ENCODE results near the gene LAMTOR1. TPM values are rescaled to one million over a fixed set of nuclear protein-coding genes. Genes with fewer than 3 reads are reported as not detected.

The LAMTOR1 gene
- total and polyA plus RNA-seq, 10 of the 15 experiments (the other 5 are each of a cell fraction or from before 2014, with no cell fraction given) = 58.8 to 141 (median 110) TPM

DNA sequence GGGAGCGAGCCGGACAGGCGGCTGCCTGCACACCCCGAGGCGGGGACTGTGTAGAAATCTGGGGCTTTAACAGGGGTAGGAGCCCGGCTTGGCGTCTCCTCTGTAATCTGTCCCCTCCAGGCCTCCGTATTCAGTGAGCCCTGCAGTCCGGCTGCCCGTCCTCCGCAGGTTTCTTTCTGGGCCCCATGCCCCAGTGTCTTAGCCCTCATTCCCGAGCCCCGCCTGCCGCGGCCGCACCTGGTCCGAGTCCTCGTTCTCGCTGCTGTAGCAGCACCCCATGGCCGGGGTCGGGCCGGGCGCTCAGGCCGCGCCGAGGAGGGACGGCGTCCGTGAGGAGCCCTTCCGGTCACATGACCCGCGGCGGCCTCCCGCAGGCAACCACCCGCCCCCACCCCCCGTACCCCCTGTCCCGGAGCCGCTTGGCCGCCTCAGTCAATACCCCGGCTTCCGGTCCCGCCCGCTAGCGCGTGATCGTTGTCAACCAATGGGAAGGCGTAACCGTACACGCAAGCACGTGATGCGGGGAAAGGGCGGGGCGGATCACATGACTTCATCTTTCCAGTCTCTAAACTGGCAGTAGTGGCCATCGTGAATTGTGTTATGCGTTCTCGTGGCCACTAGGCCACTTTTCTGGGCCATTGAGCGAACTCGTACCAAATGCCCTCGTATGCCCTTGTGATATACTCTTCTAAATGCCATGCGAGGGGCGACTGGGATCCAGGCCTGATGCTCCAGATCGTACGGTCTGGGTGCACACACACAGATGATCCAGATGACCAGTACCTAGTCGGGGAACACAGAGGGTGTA lies at the start of gene LAMTOR1 (continued):
- TF ChIP-seq, protein P1, sequence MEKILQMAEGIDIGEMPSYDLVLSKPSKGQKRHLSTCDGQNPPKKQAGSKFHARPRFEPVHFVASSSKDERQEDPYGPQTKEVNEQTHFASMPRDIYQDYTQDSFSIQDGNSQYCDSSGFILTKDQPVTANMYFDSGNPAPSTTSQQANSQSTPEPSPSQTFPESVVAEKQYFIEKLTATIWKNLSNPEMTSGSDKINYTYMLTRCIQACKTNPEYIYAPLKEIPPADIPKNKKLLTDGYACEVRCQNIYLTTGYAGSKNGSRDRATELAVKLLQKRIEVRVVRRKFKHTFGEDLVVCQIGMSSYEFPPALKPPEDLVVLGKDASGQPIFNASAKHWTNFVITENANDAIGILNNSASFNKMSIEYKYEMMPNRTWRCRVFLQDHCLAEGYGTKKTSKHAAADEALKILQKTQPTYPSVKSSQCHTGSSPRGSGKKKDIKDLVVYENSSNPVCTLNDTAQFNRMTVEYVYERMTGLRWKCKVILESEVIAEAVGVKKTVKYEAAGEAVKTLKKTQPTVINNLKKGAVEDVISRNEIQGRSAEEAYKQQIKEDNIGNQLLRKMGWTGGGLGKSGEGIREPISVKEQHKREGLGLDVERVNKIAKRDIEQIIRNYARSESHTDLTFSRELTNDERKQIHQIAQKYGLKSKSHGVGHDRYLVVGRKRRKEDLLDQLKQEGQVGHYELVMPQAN (conservative IDR thresholded peaks at IDR 0.05) = peak; percentile 80
- TF ChIP-seq, protein P2, sequence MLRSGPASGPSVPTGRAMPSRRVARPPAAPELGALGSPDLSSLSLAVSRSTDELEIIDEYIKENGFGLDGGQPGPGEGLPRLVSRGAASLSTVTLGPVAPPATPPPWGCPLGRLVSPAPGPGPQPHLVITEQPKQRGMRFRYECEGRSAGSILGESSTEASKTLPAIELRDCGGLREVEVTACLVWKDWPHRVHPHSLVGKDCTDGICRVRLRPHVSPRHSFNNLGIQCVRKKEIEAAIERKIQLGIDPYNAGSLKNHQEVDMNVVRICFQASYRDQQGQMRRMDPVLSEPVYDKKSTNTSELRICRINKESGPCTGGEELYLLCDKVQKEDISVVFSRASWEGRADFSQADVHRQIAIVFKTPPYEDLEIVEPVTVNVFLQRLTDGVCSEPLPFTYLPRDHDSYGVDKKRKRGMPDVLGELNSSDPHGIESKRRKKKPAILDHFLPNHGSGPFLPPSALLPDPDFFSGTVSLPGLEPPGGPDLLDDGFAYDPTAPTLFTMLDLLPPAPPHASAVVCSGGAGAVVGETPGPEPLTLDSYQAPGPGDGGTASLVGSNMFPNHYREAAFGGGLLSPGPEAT (IDR thresholded peaks at IDR 0.05; ENCODE audit: low read depth) = peak; percentile 60
- TF ChIP-seq, protein P3, sequence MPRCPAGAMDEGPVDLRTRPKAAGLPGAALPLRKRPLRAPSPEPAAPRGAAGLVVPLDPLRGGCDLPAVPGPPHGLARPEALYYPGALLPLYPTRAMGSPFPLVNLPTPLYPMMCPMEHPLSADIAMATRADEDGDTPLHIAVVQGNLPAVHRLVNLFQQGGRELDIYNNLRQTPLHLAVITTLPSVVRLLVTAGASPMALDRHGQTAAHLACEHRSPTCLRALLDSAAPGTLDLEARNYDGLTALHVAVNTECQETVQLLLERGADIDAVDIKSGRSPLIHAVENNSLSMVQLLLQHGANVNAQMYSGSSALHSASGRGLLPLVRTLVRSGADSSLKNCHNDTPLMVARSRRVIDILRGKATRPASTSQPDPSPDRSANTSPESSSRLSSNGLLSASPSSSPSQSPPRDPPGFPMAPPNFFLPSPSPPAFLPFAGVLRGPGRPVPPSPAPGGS (IDR thresholded peaks at IDR 0.05; ENCODE audit: borderline replicate concordance, insufficient read depth, low read depth, low read length, poor library complexity, severe bottlenecking) = peak; percentile 48
- TF ChIP-seq SMAD5 (IDR thresholded peaks at IDR 0.05; ENCODE audit: low read depth) (no peak), FOS (IDR thresholded peaks at IDR 0.05; ENCODE audit: borderline replicate concordance, extremely low read depth, insufficient read length) (peak; percentile 78), BCL11A (IDR thresholded peaks at IDR 0.05; ENCODE audit: low read depth, low read length) (no peak), MEF2A (IDR thresholded peaks at IDR 0.05; ENCODE audit: insufficient read depth, low read depth, low read length) (0 out of 2 replicates have a peak, but pooled peaks have one; percentile 13), POLR2A (IDR thresholded peaks at IDR 0.05; ENCODE audit: low read depth, low read length) (peak; percentile 94), TBL1XR1 (IDR thresholded peaks at IDR 0.05; ENCODE audit: low read depth, low read length) (peak; percentile 8; the same call in 1 of the 2 replicates), CREM (IDR thresholded peaks at IDR 0.05; ENCODE audit: low read depth) (no peak), GABPA (IDR thresholded peaks at IDR 0.05; ENCODE audit: low read depth) (peak; percentile 74), RFX5 (IDR thresholded peaks at IDR 0.05; ENCODE audit: low read depth, low read length) (no peak), YBX1 (IDR thresholded peaks at IDR 0.05) (no peak), RB1 (IDR thresholded peaks at IDR 0.05; ENCODE audit: borderline replicate concordance) (no peak; the same call in 1 of the 2 replicates), CREB1 (IDR thresholded peaks at IDR 0.05; ENCODE audit: low read depth) (peak; percentile 61; the same call in 1 of the 2 replicates), ZNF207 (IDR thresholded peaks at IDR 0.05; ENCODE audit: borderline replicate concordance) (0 out of 2 replicates have a peak, but pooled peaks have one; percentile 85), HDAC6 (IDR thresholded peaks at IDR 0.05; ENCODE audit: unreplicated experiment) (no peak), PML (IDR thresholded peaks at IDR 0.05; ENCODE audit: low read length) (peak; percentile 66), EED (IDR thresholded peaks at IDR 0.05; ENCODE audit: low read depth) (no peak), SUZ12 (IDR thresholded peaks at IDR 0.05; ENCODE audit: unreplicated experiment) (no peak), CBX3 (IDR thresholded peaks at IDR 0.05; ENCODE audit: borderline replicate concordance, low read depth) (no peak), MEF2B (IDR thresholded peaks at IDR 0.05; ENCODE audit: partially characterized antibody, poor library complexity, severe bottlenecking) (peak; percentile 52)
- TF ChIP-seq, protein P4, sequence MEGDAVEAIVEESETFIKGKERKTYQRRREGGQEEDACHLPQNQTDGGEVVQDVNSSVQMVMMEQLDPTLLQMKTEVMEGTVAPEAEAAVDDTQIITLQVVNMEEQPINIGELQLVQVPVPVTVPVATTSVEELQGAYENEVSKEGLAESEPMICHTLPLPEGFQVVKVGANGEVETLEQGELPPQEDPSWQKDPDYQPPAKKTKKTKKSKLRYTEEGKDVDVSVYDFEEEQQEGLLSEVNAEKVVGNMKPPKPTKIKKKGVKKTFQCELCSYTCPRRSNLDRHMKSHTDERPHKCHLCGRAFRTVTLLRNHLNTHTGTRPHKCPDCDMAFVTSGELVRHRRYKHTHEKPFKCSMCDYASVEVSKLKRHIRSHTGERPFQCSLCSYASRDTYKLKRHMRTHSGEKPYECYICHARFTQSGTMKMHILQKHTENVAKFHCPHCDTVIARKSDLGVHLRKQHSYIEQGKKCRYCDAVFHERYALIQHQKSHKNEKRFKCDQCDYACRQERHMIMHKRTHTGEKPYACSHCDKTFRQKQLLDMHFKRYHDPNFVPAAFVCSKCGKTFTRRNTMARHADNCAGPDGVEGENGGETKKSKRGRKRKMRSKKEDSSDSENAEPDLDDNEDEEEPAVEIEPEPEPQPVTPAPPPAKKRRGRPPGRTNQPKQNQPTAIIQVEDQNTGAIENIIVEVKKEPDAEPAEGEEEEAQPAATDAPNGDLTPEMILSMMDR (IDR thresholded peaks at IDR 0.05 in 2 of 3, conservative IDR thresholded peaks at IDR 0.05 in 1 of 3; ENCODE audit: control insufficient read depth in 2 of 3, extremely low read depth in 1 of 3, insufficient read depth in 1 of 3, low read depth in 3 of 3, low read length in 3 of 3) = peak; percentile 20 to 48 (median 40); a peak in 5 of 6 replicates
